GM03348 (cell line): ENCODE measurements around the gene SIPA1L3.
"Not testable (repeated sequence)": the region's sequence is repeated elsewhere in the genome, so short reads cannot be mapped to it uniquely, and the experiment has no call there.

Experiments
- DNase-seq: peaks from one replicate; pipeline ENCODE4 v3.0.0; 2012; ENCODE audit warnings: low spot score

SIPA1L3 gene, protein sequence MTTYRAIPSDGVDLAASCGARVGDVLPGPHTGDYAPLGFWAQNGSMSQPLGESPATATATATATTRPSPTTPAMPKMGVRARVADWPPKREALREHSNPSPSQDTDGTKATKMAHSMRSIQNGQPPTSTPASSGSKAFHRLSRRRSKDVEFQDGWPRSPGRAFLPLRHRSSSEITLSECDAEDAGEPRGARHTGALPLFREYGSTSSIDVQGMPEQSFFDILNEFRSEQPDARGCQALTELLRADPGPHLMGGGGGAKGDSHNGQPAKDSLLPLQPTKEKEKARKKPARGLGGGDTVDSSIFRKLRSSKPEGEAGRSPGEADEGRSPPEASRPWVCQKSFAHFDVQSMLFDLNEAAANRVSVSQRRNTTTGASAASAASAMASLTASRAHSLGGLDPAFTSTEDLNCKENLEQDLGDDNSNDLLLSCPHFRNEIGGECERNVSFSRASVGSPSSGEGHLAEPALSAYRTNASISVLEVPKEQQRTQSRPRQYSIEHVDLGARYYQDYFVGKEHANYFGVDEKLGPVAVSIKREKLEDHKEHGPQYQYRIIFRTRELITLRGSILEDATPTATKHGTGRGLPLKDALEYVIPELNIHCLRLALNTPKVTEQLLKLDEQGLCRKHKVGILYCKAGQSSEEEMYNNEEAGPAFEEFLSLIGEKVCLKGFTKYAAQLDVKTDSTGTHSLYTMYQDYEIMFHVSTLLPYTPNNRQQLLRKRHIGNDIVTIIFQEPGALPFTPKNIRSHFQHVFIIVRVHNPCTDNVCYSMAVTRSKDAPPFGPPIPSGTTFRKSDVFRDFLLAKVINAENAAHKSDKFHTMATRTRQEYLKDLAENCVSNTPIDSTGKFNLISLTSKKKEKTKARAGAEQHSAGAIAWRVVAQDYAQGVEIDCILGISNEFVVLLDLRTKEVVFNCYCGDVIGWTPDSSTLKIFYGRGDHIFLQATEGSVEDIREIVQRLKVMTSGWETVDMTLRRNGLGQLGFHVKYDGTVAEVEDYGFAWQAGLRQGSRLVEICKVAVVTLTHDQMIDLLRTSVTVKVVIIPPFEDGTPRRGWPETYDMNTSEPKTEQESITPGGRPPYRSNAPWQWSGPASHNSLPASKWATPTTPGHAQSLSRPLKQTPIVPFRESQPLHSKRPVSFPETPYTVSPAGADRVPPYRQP (N-terminal part only)

DNA sequence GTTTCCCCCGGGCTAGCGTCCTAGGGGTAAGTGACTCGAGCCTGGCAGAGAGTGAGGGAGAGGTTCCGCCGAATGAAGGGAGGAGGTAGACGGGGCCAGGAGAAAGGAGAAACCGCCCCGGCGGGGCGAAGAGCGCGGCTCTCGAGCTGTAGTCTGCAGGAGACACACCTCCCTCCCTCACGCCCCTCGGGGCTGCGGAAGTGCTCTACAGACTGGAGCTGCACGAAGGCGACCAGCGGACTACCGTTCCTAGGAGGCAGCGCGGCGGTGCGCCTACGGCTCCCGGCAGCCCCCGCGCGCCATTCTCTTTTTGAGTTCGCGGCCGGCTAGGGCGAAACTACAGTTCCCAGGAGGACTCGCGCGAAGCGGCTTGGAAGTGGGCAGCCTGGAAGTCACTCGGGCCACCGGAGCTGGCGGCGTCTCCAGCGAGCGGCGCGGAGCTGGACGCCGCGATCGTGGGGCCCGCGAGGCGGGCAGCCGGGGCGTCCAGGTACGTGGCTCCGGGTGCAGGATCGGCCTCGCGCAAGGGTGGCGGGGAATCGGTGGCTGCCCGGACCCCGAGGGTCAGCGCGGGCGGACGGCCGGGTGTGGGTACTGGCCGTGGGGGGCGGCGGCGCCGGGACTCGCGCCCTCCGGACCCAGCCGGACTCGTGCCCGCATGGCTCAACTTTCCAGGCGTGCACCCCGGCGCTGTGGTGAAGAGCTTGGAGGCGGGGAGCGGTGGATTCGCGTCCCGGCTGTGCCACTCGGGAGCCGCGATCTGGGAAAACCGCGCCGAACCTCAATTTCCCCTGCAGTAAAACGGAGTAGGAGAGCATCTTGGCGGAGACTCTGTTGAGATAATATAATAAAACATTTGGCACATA lies at the start of gene SIPA1L3:
Gene SIPA1L3 (plus strand): TSS at position 340 of the 866 bp plus-strand sequence. CDS start 174,358 bp downstream, outside the sequence.
- DNase-seq: peak; percentile 95

DNA sequence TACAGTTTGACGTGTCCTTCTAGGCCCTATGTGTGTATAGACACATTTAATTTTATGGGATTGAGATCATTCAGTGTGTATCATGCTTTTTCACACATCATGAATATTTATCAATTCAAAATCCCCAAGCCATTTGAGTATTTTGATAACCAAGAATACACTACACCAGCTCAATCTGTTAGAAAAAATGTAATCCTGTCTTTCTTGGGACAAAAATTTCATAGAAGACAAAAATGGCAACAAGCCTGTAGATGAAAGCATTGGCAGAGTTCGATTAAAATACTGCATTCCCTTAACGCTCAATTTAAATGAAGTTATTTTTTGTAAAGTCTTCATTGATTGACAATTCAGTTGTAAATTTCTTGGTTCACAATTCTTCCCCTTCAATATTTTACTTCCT lies 42.5 kb upstream of the SIPA1L3 start:
- DNase-seq: no peak

DNA sequence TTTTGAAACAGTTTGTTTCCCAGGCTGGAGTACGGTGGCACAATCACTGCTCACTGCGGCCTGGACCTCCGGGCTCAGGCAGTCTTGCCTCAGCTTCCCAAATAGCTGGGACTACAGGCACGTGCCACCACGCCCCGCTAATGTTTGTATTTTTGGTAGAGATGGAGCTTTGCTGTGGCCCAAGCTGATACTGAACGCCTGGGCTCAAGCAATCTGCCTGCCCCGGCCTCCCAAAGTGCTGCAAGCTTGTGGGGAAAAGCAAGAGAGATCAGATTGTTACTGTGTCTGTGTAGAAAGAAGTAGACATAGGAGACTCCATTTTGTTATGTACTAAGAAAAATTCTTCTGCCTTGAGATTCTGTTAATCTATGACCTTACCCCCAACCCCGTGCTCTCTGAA lies 41.1 kb upstream of the SIPA1L3 start:
- DNase-seq: not testable (repeated sequence)

DNA sequence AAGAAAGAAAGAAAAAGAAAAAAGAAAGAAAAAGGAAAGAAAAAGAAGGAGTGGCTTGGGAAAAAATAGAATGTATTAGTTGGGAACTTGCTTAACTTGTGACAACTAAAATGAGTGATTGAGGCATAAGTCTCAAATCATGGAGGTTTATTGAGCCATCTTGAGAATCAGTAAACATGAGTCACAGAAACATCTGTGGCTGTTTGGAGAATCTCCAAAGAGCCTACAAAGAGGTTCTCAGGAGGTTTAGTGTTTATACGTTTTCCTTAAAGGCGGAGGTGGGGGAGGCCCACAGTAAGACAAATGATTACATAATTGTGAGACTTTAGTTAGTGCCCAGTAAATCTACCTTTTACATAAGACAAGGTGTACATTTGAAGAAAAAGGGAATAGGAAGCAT lies 39.2 kb upstream of the SIPA1L3 start:
- peak; percentile 11 for DNase-seq

DNA sequence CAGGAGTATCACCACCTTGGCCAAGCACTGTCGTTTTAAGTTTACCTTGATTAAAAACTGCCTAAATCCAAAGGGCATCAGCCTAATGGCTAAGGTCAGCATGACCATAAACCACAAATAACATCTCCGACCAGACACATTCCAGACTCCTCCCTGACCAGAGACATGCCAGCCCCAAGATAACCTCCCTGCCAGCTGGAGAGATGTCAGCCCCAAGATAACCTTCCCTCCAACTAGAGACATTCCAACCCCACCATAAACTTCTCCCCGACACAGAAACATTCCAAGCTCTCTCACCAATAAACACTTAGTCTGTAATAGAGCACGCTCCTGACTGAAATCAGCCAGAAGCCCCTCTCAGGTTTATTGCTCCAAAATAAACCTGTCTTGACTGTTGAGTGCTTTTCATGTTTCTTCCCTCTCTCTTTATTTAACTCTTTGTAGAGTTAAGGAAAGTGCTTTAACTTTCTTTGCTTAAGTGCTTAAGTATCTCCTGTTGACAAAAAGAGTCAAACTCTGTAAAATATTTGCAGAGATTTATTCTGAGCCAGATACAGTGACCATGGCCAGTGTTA lies 37.2 kb upstream of the SIPA1L3 start:
- DNase-seq: no peak

DNA sequence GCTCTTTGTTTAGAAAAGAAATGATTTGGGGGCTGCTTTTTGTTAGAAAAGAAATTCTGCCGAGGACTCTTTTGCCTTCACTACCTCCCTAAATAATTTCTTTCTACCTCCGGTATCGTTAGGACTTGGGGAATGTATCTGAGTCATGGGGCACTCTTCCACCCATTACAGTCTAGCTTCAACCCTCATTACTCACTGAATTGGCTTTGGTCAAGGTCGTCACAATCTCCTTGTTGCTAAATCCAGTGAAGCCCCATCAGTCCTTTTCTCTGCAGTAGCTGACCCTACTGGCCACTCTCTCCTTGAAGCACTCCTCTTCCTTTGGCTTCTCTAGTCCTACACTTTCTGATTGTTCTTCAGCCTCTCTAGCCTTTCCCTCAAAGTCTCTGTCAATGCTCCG lies 34.6 kb upstream of the SIPA1L3 start:
- DNase-seq: no peak

DNA sequence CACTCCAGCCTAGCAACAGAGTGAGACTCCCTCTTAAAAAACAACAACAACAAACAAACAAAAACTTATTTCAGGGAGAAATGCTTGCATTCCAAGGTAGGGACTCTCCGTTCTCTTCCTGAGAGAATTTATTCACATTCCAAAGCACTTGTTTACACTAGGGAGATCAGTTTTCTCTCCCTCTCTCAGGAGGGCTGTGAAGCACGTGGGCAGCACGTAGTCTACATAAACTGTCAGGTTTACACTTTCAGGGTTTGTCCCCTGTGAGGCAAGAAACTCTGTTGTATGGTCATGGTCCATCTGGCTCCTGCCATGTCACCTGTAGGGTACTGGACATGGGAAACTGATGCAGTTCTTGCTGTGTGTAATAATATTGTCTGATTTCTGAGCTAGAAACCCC lies 32.2 kb upstream of the SIPA1L3 start:
- DNase-seq: no peak

DNA sequence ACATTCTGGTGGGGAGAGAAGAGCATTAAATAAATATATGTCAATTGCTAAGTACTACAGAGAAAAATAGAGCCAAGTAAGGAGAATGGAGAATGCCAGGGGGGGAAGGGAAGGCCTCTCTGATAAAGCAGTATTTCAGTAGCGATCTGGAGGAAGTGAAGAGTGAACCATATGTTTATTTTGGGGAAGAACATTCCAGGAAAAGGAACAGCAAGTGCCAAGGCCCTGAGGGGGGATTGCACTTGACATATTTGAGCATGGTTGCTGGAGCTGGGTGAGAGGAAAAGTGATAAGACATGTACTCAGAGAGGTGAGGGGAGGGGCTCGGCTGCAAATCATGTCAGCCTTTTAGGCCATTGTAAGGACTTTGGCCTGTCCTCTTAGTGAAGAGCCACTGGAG lies 31.0 kb upstream of the SIPA1L3 start:
- DNase-seq: no peak

DNA sequence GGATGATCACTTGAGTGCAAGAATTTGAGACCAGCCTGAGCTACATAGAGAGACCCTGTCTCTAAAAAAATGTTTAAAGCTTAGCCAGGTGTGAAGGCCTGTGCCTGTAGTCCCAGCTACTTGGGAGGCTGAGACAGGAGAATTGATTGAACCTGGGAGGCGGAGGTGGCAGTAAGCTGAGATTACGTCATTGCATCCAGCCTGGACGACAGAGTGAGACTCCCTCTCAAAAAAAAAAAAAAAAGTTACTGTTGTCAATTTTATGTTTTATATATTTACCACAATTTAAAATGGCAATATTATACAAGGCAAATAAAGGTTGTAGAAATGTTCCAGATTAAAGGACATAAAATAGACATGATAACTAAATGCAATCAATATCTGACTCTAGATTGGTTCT lies 29.9 kb upstream of the SIPA1L3 start:
- DNase-seq: no peak

DNA sequence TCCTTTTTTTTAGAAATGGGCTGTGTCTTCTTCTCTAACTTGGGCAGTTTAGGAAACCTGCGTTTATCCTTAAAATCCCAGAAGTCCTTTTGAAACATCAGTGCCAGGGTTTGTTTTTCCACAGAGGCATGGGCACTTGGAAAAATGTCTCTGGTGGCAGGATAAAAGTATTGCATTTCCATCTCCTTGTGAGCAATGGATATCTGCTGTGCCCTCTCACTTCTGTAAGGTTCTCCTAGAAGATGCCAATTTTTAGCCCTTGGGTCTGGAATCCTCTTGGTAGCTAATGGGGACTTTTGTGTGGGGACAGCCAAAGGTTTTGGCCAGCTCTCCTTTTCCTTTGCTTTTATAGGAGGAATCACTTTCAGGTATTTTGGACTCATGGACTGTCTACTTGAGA lies 21.6 kb upstream of the SIPA1L3 start:
- DNase-seq: no peak

DNA sequence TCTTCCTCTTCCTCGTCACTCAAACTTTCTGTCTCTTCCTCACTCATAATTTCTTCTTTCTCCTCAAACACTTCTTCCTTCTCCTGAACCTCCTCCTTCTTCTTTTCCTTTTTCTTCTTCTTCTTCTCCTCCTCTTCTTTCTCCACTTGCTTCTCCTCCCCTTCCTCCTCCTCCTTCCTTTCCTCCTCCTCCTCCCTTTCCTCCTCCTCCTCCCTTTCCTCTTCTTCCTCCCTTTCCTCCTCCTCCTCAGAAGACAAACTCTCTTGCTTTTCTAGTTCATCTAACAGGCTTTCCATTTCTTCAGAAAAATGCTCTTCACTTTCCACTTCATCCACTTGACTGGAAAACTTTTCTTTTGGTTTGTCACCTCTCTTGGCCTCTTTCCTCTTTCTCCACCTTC lies 20.4 kb upstream of the SIPA1L3 start:
- DNase-seq: no peak

DNA sequence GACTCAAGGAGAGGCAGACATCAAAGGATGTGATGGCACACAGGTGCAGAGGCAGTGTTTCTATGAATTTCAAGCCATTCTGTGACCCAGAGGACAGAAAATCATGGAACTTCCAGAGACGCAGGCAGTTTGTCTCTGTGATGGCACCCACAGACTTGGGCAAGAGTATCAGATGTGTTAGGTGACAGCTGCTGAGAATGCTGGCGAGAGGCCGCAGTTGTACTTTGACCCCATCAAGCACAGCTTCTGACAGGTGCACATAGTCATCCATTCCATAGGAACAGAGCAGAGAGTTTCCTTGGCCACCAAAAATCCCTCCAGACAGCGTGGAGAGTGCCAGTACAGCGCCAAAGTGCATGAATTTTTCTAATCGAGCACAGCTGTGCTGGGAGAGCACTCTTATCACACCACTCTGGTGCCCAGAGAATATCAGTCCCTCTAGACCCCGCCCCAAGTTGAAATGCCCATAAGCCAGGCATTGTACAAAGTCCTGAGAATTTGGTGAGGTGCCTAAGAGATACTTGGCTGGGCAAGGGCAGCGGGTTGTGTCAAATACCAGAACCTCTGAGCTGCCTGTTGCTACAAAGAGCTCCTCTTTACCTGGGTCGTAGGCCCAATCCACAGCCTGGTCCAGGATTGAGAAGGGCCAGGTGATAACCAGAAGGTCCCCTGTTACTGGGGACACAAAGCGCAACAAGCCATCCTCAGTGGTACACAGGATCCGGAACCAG lies 13.0 kb upstream of the SIPA1L3 start:
- no peak for DNase-seq

DNA sequence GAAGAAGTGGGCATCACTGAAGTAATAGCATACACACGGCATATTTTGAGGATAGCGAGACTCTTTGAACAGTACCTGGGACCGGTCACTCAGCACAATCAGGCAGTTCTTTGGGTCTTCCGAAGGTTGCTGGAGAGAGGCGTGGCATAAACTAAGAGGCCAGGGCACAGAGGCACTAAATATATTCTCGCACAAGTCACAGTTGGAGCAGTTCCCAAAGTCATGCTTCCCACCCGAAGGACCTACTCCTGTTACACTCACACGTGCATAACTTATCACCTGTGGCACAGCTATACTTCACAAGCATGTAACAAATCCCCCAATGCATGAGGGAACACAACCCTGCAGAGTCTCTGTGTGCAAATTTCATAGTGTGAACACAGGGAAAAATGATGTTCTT lies 10.8 kb upstream of the SIPA1L3 start:
- no peak for DNase-seq

DNA sequence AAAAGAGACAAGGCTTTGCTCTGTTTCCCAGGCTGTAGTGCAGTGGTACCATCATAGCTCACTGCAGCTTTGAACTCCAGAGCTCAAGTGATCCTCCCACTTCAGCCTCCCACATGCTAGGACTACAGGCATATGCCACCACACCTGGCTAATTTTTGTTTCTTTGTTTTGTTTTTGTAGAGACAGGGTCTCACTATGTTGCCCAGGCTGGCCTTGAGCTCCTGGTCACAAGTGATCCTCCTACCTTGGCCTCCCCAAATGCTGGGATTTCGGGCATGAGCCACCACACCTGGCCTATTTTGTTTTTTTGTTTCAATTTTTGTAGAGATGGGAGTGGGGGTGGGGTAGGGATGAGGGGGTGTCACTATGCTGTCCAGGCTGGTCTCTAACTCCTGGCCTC lies 7.6 kb upstream of the SIPA1L3 start:
- no peak for DNase-seq

DNA sequence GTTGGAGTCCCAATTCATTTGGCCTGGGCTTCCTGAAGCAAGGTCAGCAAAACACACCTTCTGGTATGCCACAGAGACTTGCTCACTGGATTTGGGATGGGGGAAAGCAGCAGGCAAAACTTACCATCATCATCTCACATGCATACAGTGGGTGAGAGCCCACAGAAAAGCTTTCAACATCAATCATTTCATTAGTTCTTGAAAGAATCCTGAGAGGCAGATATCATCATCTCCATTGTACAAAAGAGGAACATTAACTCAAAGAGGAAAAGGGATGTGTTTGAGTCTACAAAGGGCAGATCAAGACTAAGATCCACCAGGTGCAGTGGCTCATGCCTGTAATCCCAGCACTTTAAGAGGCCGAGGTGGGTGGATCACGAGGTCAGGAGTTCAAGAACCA lies 7.0 kb upstream of the SIPA1L3 start:
- no peak for DNase-seq

DNA sequence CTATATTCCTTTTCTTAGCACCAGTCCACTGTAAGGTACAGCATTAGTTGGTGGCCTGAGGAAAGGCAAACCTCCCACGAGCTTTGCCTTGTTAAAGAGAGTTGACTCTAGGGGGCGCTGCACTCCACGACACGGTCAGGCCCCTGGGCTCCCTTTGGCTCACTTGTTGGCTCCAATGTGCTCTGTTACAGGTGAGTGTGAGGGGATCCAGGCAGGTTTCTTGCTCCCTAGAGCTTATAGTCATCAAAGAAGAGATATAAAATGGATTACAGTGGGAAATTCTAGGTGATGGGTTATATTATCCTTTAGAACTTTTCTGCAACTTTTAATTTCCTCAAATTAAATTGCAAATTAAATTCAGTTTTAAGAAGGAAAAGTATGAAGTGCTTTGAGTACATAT lies 4.3 kb upstream of the SIPA1L3 start:
- peak; percentile 83 for DNase-seq

DNA sequence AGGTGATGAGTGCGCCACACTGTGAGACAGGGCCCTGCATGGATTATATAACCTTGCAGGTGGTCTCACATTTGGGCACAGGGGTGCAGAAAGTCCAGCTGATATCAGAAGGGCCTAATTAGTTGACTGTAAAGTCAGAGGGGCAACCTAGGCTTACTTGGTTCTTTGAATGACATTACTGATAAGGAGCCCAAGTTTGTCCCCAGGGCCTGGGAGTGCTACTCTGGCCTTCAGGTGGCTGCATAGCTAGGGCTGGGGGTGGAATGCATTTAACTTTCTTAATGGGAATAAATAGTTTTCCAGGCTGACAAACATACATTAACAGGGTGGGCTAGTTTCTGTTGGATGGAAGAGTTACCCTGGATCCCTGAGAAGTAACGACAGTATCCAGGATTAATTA lies 3.9 kb upstream of the SIPA1L3 start:
- no peak for DNase-seq

DNA sequence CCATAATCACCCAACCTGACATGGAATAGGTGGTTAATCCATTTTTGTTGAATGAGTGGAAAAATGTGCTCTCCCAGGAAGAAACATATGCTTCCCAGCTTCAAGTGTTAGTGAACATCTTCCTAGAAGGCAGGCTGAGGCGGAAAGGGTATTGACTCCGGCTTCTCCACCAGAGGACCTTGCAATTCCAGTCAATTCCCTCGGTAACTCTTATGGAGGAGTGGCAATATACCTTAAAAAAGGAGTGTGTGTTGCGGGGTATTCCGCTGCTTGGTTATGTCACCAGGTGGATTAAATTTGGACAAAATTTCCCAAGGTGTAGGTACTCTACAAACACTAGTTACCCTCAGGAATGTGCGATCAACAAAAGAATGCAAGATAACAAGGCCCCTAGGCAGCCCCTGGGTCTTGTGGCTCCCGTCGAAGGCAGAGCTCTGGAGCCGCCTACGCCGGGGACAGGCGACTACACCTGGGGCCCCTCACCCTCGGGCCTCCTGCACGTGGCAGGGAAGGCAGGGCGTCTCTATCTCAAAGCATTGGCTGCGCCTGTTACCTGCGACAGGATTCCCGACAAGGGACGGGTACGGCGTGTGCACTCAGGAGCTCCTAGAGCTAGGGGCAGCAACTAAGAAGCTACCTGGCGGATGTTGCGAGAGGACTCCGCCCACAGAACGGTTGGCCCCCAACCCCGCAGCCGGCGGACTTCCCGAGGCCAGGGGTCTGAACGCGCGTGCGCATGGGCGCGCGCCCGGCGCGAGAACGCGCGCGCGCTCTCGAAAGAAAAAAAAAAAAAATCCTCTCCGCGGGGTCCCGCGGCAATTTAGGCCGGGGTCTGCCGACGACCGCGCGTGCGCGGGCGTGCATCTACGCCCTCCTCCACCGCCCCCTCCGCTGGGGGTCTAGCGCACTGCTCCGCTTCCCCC lies 801 bp upstream of the SIPA1L3 start, which contains the start of gene WDR87:
Gene WDR87 (minus strand): TSS at position 649 of the 923 bp plus-strand sequence. CDS start 8,355 bp downstream, outside the sequence.
- DNase-seq: peak; percentile 60

DNA sequence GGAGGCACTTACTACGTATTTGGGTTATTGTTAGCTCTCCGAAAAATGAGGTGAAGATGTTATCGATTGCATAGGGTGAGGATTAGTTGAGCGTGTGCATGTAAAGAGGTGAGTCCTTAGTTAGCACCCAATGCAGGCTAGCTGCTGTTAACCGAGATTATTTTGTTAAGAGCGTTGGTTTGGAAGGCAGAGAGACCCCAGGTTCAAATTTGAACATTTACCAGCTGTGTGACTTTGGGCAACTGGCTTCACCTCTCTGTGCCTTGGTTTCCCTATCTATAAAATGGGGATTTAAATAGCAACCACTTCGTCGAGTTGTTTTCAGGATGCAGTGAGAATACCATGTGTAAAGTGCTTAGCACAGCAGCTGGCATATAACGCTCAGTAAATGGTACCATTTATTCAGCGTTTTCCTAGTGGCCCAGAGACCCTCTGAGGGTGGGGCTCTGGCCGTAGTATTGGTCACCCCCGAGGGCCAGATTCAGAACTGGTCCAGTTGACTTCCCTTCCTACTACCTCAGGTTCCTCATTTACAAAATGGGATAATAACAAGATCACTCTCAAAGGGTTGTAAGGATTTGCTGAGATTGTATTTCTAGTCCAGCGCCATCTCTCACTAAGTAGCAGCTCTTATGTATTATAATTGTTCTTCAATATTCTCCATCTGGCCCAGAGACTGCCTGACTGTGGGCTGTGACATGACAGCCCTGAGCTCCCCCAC lies 887 bp downstream of the SIPA1L3 start:
- DNase-seq: peak; percentile 31
